Measurements from ENCODE around the gene SMIM33.
"Not testable (repeated sequence)": the region's sequence is repeated elsewhere in the genome, so short reads cannot be mapped to it uniquely, and the experiment has no call there.

The SMIM33 gene

DNA sequence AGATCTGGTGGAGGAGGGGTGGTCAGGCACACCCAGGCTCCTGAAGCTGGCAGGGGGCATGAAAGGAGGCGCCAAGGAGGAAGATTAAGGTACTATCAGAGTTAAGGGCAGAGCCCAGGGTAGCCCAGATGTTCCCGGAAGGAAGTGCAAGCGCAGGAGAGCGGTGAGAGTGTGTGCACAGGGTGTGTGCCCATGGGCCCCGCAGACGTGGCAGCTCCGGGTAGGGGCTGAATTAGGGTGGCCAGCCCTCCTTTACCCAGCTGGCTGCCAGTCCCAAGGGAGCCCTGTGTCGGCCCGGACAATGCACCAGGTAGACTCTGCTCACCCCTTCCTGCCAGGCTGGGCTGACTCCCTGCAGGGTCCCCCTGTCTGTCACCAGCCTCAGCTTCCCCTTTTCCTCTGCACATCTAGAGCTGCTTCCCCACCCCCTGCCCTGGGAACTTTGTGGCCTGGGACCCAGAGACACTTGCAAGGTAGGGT lies at the start of gene SMIM33:
Gene SMIM33 (plus strand): TSS at position 184 of the 480 bp plus-strand sequence. CDS start 118 bp downstream, at position 302.
- no peak for DNase-seq (ENCODE audit: low read depth)

DNA sequence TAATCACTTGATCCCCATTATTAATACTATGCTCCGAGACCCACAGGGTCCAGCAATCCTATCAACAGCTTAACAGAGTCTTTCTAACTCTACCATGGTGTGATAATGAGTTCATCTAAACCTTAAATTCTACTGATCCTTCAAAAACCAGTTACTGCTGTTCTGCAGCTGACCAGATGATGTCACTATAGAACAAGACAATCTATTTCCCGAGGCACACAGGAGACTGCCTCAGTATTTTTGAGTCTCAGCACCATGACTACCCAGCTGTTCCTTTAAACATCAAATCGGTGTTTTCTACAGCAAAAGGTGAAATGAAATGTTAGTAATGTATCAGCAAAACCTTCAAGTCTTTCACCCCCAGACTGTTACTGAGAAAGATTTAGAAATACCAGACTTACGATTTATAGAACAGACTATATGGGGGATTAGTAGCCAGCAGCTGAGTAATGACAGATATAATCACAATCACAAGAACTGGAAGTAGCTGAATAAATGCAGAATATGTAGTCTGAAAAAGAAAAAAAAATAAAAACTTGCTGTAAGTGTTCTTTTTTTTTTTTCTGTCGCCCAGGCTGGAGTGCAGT lies 48.4 kb upstream of the SMIM33 start:
- peak; percentile 67 for DNase-seq (ENCODE audit: low read depth)

DNA sequence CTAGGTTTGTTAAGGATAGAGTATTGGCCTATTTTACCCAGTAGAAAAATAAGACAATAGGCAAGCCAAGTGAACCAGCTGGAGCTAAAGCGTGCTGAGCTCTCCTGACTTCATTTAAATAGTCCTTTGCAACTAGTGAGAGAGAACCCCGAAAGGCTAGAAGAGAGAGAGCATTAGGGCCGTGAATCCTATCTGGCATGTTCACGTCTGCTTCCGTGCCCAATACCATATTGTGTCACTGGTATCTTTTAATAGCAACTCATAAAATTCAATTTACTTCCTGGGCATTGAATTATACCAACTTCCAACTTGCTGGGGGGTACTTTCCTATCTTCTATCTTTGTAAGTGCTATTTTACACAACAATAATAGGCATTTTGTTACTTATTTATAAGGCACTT lies 45.3 kb upstream of the SMIM33 start:
- DNase-seq (ENCODE audit: low read depth) = no peak

DNA sequence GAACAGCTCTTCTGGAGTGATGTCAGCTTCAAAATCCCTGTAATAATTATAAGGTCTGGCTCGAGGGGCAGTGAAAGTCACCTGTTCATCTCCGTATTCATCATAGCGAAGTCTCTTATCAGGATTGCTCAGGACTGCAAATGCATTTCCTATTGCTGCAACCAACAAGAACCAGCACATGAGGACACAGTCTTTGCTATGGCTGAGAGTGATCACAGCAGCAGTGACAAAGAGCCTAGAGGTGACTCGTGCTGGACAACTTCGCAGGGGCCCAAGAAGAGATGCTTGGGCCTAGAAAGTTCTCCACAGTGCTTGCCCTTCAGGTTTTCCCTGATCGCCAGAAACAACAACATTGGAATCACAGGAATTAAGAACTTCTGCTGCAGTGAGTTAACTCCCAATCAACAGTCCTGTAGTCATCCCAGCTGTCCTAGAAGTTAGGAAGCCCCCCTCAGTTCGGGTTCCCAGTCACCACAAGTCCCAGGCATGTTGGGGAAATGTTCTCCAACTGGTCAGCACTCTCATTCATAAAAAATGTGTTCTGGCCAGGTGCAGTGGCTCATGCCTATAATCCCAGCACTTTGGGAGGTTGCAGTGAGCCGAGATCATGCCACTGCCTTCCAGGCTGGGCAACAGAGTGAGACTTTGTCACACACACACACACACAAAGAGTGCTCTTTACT lies 44.5 kb upstream of the SMIM33 start:
- no peak for DNase-seq (ENCODE audit: low read depth)

DNA sequence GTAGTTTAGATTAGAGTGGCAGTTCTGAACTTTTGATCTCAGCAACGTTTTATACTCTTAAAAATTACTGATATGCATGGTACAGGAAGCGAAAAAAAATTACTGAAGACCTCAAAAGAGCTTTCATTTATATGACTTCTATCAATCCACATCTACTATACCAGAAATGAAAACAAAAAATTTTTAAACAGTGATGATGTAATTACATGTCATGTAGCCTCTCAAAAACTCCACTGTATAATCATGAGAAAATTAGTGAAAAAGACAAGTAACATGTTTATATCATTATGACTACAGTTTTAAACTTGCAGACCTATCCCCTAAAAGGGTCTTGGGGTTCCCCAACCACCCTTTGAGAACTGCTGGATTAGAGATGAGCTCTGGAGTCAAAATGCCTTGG lies 40.8 kb upstream of the SMIM33 start:
- no peak for DNase-seq (ENCODE audit: low read depth)

DNA sequence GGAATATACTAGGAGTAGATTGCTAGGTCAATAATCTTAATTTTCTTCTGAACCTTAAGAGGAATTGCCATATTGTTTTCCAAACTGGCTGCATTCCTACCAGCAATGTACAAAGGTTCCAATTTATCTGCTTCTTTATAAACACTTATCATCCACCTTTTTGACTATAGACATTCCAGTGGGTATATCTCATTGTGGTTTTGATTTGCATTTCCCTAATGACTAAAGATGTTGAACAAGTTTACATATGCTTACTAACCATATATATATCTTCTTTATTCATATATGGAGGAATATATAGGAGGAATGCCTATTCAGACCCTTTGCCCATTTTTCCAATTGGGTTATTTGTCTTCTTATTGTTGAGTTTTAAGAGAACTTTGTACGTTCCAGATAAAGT lies 39.1 kb upstream of the SMIM33 start:
- DNase-seq (ENCODE audit: low read depth) = no peak

DNA sequence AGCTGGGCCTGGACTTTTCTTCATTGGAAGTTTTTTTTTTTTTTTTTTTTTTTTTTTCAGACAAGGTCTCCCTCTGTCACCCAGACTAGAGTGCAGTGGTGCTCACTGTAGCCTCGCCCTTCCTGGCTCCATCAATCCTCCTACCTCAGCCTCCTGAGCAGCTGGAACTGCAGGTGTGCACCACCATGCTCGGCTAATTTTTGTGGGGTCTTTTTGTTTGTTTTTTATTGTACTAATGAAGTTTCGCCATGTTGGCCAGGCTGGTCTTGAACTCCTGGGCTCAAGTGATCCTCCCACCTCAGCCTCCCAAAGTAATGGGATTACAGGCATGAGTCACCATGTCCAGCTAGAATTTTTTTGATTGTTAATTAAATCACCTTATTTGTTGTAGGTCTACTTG lies 35.1 kb upstream of the SMIM33 start:
- DNase-seq (ENCODE audit: low read depth) = no peak

DNA sequence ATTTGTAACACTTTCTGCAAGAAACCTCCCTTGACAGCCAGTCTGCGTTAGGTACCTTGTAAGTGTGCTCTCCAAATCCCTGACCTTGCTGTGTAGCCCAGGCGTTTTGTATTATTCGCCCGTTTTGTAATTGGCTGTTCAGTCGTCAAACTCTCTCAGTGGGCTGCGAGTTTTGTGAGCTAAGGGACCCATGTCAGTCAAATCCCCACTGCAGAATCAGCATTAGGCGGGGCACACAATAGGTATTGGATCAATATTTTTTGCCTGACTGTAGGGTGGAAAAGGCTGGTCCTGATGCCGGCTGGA lies 32.1 kb upstream of the SMIM33 start:
- DNase-seq (ENCODE audit: low read depth) = no peak

DNA sequence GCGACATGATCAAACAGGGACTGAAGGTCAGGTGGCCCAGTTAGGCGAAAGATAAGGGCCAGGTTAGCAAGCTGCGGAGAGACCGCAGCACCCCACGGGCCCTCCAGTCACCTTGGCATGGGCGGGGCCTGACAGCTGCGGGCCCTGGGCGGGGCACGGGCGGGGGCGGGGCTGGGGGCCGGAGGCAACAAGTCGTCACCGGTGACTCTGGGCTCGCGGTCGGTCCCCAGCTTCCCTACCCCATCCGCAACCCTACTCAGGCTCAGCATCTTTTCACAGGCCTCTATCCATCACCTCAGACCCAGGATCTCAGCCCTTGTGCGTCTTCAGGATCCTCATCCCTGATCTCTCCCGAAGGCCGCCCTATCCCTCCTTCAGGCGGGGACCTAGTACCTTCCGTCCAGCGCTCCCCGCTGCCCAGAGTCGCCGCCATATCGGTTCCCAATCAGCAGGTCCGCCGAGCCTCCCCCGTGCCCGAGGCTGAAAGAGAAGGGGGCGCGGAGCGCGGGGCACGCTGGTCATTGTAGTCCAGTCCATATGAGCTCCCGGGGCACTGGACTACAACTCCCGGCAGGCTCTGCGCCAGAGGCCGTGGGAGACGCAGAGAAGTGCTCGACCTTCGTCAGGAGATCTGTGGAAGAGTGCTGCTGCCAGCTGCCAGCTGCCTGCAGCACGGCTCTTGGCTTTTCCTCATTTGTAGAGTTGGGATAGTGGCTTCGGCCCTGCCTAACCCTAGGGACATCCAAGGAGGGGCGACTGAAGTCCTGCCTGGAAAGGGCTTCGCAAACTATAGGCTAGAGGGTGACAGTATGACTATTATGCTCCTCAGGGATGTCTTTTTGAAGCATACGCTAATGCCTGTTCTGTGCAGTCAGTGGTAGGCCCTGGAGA lies 31.5 kb upstream of the SMIM33 start, which contains the start of gene DNAJC18:
Gene DNAJC18 (minus strand): TSS at position 513 of the 891 bp plus-strand sequence. CDS start 80 bp downstream, at position 433.
- peak; percentile 86 for DNase-seq (ENCODE audit: low read depth)

DNA sequence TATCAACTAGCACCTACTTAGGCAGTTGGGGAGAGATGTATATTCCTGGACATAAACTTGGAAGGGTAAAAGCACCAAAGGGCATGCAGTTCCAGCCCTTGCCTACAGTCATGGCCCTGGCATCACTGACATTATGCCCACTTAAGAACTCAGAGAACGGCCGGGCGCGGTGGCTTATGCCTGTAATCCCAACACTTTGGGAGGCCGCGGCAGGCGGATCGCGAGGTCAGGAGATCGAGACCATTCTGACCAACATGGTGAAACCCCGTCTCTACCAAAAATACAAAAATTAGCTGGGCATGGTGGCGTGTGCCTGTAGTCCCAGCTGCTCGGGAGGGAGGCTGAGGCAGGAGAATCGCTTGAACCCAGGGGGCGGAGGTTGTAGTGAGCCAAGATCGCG lies 30.4 kb upstream of the SMIM33 start:
- DNase-seq (ENCODE audit: low read depth) = not testable (repeated sequence)

DNA sequence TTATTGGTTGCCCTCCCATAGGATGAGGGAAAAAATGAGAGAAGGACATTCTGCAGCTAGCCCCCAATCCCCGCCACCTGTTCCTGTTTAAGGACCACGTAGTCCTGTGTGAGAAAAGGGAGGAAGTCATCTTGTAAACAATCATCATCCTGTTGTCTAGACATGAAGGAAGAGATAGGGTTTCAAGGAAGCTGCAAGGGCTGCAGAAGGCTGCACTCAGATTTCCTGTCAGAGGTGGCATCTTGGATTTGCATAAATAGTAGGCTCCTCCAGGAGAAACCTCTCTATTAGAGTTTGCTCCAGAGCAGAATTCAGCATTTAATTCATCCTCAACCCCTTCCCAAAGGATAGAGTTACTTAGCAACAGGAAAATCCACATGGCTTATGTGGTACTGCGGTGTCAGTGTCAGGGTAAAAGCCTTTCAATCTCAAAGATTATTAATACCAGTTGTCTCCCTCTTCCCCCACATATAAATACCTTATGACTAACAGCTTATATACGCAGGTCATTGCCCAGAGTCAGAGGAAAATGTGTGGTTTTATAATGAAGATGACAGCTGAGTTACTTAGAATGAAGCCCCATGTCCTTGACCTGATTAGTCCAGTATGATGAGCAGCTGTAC lies 26.9 kb upstream of the SMIM33 start:
- DNase-seq (ENCODE audit: low read depth) = peak; percentile 91

DNA sequence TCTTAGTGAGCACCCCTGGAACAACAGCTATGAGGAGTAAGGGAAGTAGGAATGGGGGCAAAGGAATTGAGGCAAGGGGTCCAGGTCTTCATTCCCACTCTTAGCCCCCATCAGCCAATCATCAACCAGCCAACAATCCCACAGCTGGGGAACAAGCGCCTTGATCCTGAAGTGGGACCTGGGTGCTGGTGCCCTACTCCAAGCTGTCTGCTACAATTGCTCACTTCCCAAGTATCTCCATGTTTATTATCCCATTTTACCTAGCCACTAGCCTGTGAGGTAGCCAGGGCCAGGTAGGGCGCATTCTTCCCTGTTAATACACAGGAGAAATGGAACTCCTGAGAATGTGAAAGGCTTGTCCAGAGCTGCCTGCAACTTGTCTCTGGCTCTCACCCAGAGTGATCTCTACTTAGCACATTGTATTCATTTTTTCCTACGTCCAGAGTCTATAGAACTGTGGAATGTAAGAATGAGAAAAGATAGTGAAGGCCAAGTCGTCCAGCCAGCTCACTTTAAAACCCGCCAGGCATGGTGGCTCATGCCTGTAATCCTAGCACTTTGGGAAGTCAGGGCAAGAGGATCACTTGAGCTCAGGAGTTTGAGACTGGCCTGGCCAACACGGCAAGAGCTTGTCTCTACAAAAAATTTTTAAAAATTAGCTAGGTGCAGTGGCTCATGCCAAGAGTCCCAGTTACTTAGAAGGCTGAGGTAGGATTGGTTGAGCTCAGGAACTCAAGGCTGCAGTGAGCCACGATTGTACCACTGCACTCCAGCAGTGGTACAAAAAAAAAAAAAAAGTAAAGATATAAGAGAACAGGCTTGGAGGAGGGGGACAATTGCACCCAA lies 25.3 kb upstream of the SMIM33 start:
- DNase-seq (ENCODE audit: low read depth) = peak; percentile 77

DNA sequence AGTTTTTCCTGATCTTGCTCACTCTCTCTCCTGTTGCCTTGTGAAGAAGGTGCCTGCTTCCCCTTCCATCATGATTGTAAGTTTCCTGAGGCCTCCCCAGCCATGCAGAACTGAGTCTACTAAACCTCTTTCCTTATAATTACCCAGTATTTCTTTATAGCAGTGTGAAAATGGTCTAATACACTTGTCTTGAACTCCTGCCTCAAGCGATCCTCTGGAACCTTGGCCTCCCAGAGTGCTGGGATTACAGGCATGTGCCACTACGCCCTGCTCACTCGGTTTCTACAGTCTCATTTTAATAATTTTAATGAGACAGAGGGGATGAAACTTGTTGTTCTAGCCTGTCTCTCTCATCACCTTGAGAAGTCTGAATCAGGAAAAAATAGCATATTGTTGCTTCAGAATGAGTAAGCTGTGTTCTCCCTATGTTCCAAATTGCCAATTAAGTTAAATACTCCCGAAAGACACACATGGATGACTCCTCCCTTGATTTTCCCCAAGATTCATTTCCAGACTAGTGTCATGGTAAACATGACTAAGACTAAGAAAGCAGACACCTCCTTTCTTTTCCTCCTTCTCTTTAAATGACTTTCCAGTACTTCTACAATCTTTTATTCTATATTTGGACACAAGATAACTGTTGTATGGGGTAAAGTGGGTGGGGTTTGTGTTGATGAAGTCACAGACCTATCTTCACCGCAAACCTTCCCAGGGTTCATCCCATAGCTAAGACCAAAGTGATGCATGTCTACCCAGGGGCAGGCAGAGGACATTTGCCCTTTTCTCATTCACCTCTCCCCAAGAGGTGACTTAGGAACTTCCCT lies 23.6 kb upstream of the SMIM33 start:
- DNase-seq (ENCODE audit: low read depth) = peak; percentile 75

DNA sequence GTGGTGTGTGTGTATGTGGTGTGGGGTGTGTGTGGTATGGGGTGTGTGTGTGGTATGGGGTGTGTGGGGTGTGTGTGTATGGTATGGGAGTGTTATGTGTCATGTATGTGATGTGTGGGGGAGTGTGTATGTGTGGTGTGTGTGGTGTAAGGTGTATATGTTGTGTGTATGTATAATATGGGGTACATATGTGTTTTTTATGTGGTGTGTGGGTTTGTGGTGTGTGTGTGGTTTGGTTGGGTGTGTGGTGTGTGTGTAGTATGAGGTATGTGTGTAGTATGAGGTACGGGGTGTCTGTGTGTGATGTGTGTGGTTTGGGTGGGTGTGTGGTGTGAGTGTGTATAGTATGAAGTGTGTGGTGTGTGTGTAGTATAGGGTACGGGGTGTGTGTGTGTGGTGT lies 19.6 kb upstream of the SMIM33 start:
- no peak for DNase-seq (ENCODE audit: low read depth)

DNA sequence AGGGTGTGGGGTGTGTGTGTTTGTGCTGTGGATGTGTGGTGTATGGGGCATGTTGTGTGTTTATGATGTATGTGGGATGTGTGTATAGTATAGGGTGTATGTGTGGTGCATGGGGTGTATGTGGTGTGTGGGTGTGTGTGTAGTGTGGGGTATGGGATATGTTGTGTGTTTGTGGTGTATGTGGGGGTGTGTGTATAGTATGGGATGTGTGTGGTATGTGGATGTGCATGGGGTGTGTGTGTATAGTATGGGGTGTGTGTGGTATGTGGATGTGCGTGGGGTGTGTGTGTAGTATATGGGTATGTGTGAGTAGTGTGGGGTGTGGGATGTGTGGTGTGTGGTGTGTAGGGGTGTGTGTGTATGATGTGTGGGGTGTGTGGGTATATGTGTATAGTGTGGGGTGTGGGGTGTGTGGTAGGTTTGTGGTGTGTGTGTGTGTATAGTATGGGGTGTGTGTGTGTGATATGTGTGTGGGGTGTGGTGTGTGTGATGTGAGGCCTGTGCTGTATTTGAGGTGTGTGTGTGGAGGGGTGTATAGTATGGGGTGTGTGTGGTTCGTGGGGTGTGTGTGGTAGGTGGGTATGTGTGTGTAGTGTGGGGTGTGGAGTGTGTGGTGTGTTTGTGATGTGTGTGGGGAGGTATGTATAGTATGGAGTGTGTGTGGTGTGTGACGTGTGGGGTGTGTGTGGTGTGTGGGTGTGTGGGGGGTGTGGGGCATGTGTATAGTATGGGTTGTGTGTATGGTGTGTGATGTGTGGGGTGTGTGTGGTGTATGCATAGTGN lies 18.7 kb upstream of the SMIM33 start:
- DNase-seq (ENCODE audit: low read depth) = no peak

DNA sequence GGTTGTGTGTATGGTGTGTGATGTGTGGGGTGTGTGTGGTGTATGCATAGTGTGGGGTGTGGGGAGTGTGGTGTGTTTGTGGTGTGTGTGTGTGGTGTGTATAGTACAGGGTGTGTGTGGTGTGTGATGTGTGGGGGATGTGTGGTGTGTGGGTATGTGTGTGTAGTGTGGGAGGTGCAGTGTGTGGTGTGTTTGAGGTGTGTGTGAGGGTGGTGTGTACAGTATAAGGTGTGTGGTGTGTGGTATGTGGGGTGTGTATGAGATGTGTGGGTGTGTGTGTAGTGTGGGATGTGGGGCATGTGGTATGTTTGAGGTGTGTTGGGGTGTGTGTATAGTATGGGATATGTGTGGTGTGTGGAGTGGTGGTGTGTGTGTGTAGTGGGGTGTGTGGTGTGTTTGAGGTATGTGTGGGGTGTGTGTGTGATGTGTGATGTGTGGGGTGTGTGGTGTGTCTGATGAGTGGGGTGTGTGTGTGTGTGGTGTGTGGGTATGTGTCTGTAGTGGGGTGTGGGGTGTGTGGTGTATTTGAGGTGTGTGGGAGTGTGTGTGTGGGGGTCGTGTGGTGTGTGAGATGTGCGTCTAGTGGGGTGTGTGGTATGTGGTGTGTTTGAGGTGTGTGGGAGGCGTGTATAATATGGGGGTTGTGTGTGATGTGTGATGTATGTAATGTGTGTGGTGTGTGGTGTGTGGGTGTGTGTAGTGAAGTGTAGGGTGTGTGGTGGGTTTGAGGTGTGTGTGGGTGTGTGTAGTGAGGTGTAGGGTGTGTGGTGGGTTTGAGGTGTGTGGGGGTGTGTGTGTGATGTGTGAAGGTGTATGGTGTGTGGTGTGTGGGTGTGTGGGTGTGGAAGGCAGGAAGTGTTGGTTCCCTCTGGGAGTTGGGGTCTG lies 16.9 kb upstream of the SMIM33 start:
- no peak for DNase-seq (ENCODE audit: low read depth)

DNA sequence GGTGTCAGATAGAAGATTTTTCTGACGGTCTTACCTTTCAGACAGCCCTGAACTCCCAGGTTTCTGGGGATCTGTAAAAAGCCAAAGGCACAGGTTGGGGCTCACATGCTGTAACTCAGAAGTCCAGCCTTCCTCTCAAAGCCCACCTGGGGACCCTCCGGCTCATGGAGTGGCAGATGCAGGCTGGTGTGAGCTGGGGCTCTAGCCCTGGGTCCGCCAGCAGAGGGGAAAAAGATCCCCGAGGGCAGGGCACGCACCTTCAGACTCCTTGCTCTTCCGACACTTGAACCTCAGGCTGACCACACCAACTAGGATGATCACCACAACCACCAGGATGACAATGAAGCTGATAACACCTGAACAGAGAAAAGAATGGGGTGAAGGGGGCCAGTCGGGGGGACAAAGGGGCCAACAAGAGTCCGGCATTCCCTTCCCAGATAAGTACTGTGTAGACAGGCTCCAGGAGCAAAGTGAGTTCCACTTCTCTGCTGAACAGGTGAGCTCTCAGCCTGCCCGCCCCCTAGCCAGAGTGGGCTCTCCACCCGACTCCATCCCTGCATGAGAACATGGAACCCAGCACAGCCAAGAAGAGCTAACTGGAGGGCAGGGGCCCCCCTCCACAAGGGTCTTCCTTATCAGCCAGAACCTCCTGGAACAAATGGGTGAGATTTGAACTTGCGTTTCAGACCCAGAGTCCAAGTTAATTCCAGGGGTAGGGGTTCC lies 16.1 kb upstream of the SMIM33 start:
- no peak for DNase-seq (ENCODE audit: low read depth)

DNA sequence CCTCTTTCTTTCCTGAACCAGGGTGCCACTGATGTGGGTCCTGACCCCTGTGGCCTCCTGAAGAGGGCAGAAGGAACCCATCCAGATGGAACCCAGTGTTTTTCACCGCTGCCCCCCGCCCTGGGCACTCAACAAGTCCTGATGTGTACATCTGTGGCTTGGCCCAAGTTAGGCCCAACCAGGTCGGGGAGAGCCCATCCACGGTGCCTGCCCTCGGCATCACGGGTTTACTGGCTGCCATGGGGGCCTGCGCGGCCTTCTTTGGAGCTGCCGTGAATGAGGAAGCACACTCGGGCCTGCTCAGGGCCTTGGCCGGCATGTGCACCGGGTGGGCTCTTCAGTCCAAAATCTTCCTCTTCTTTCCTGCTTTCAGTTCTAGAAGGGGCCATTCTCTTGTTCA lies 14.0 kb upstream of the SMIM33 start:
- no peak for DNase-seq (ENCODE audit: low read depth)
